ENCODE measurements around the gene ID3. TPM values are rescaled to one million over a fixed set of nuclear protein-coding genes. Genes with fewer than 3 reads are reported as not detected.
A peak's percentile ranks its signal among the peaks of the same experiment; 100 is the strongest.

Gene ID3
- total and polyA plus RNA-seq, 9 of the 15 experiments (the other 6 are each of a cell fraction or from before 2014, with no cell fraction given): 6.8 to 59.8 (median 23.5) TPM

- TF ChIP-seq, protein P1, sequence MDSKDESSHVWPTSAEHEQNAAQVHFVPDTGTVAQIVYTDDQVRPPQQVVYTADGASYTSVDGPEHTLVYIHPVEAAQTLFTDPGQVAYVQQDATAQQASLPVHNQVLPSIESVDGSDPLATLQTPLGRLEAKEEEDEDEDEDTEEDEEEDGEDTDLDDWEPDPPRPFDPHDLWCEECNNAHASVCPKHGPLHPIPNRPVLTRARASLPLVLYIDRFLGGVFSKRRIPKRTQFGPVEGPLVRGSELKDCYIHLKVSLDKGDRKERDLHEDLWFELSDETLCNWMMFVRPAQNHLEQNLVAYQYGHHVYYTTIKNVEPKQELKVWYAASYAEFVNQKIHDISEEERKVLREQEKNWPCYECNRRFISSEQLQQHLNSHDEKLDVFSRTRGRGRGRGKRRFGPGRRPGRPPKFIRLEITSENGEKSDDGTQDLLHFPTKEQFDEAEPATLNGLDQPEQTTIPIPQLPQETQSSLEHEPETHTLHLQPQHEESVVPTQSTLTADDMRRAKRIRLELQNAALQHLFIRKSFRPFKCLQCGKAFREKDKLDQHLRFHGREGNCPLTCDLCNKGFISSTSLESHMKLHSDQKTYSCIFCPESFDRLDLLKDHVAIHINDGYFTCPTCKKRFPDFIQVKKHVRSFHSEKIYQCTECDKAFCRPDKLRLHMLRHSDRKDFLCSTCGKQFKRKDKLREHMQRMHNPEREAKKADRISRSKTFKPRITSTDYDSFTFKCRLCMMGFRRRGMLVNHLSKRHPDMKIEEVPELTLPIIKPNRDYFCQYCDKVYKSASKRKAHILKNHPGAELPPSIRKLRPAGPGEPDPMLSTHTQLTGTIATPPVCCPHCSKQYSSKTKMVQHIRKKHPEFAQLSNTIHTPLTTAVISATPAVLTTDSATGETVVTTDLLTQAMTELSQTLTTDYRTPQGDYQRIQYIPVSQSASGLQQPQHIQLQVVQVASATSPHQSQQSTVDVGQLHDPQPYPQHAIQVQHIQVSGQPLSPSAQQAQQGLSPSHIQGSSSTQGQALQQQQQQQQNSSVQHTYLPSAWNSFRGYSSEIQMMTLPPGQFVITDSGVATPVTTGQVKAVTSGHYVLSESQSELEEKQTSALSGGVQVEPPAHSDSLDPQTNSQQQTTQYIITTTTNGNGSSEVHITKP (IDR thresholded peaks at IDR 0.05; ENCODE audit: partially characterized antibody): no peak
- no peak for TF ChIP-seq ESRRA (IDR thresholded peaks at IDR 0.05; ENCODE audit: borderline replicate concordance, low read depth)
- TF ChIP-seq GTF2E2 (tag; IDR thresholded peaks at IDR 0.05): peak; percentile 79; the same call in 1 of the 2 replicates
- no peak for TF ChIP-seq HDGF (IDR thresholded peaks at IDR 0.05)
- TF ChIP-seq, protein P2, sequence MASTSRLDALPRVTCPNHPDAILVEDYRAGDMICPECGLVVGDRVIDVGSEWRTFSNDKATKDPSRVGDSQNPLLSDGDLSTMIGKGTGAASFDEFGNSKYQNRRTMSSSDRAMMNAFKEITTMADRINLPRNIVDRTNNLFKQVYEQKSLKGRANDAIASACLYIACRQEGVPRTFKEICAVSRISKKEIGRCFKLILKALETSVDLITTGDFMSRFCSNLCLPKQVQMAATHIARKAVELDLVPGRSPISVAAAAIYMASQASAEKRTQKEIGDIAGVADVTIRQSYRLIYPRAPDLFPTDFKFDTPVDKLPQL (IDR thresholded peaks at IDR 0.05; ENCODE audit: extremely low read depth, insufficient read length): no peak
- no peak for TF ChIP-seq CHAMP1 (IDR thresholded peaks at IDR 0.05)
- TF ChIP-seq ZNF212 (CRISPR knock-in tag; IDR thresholded peaks at IDR 0.05): no peak
- TF ChIP-seq ZC3H11A (IDR thresholded peaks at IDR 0.05; ENCODE audit: low read depth, low read length): no peak
- TF ChIP-seq ETV5 (CRISPR knock-in tag; IDR thresholded peaks at IDR 0.05; ENCODE audit: low read depth): peak; percentile 71
- TF ChIP-seq RBFOX2 (IDR thresholded peaks at IDR 0.05; ENCODE audit: low read depth, low read length): peak; percentile 95
- TF ChIP-seq HDAC6 (IDR thresholded peaks at IDR 0.05; ENCODE audit: low read depth, low read length): no peak
- no peak for TF ChIP-seq SMAD2 (IDR thresholded peaks at IDR 0.05; ENCODE audit: low read depth, low read length)
- TF ChIP-seq HDAC3 (IDR thresholded peaks at IDR 0.05; ENCODE audit: borderline replicate concordance, partially characterized antibody): no peak
- TF ChIP-seq KLF10 (CRISPR knock-in tag; IDR thresholded peaks at IDR 0.05): no peak
- no peak for TF ChIP-seq EHMT2 (IDR thresholded peaks at IDR 0.05)
- TF ChIP-seq ZKSCAN8 (CRISPR knock-in tag; IDR thresholded peaks at IDR 0.05): no peak
- no peak for TF ChIP-seq ZNF830 (CRISPR knock-in tag; IDR thresholded peaks at IDR 0.05)
- TF ChIP-seq KDM5B (IDR thresholded peaks at IDR 0.05; ENCODE audit: insufficient replicate concordance, low read depth, low read length): peak; percentile 38
- TF ChIP-seq ZFP30 (CRISPR knock-in tag; IDR thresholded peaks at IDR 0.05; ENCODE audit: borderline replicate concordance): peak; percentile 91; the same call in 1 of the 2 replicates
- peak; percentile 70; the same call in 1 of the 2 replicates for TF ChIP-seq JUND (IDR thresholded peaks at IDR 0.05; ENCODE audit: borderline replicate concordance, low read depth, low read length)
- no peak; the same call in 2 of the 3 replicates for TF ChIP-seq JUND (tag; IDR thresholded peaks at IDR 0.05; ENCODE audit: borderline replicate concordance, low read depth, low read length)
- peak; percentile 71; the same call in 1 of the 2 replicates for TF ChIP-seq ZBTB1 (CRISPR knock-in tag; IDR thresholded peaks at IDR 0.05; ENCODE audit: borderline replicate concordance, low read depth)
These were observed 28.3 kb downstream of the ID3 start, which contains the start of gene E2F2 (continued) for GRCh38 chr1:23530747-23531561.
